Activated CD4-positive, alpha-beta memory T cell treated with anti-CD3 and anti-CD28 coated beads, Interleukin-2, amount 10 ng/mL, durations not matched to agents 7 days and 5 days (primary cell): ENCODE measurements around the gene RGS7. TPM values are rescaled to one million over a fixed set of nuclear protein-coding genes. Genes with fewer than 3 reads are reported as not detected.
"Not testable (repeated sequence)": the region's sequence is repeated elsewhere in the genome, so short reads cannot be mapped to it uniquely, and the experiment has no call there.

Experiments used
- CTCF ChIA-PET: fragments of 350-600 bp; sonication (Branson Sonifier 250); formaldehyde crosslinking; loops from one replicate; lab custom pipeline; 2021; ENCODE audit warnings: antibody characterized with exemption, inconsistent platforms; lab: Charles Lee
- POLR2A ChIA-PET: fragments of 350-600 bp; sonication (Branson Sonifier 250); formaldehyde crosslinking; loops from one replicate; lab custom pipeline; 2021; ENCODE audit warnings: antibody characterized with exemption; lab: Charles Lee
- DNase-seq: peaks from one replicate; pipeline ENCODE4 v3.0.0-alpha.2; 2020
- H3K27ac Mint-ChIP-seq: one replicate; pipeline ENCODE4 v1.8.0; 2021; ENCODE audit warnings: mild to moderate bottlenecking, mixed read lengths
- H3K27me3 Mint-ChIP-seq: one replicate; pipeline ENCODE4 v1.8.0; 2021; ENCODE audit warnings: mixed read lengths
- H3K36me3 Mint-ChIP-seq: one replicate; pipeline ENCODE4 v1.8.0; 2021; ENCODE audit warnings: low read depth, mixed read lengths
- H3K4me1 Mint-ChIP-seq: one replicate; pipeline ENCODE4 v1.8.0; 2021; ENCODE audit warnings: mixed read lengths
- H3K4me3 Mint-ChIP-seq: one replicate; pipeline ENCODE4 v1.8.0; 2021; ENCODE audit warnings: mild to moderate bottlenecking, mixed read lengths
- H3K9me3 Mint-ChIP-seq: one replicate; pipeline ENCODE4 v1.8.0; 2021; ENCODE audit warnings: mixed read lengths
- total RNA-seq, 2 experiments: library from RNA; stranded (reverse); gene quantifications; one replicate each; pipeline ENCODE4 v1.2.3, GENCODE V29; 2021

Gene RGS7
- total RNA-seq, 2 experiments from 2014 or later: not detected

- no peak overlapping the region for H3K4me3 Mint-ChIP-seq
- H3K27ac Mint-ChIP-seq: no peak overlapping the region
- peaks cover 11% of the 10 kb centered on the region for H3K9me3 Mint-ChIP-seq
- POLR2A ChIA-PET: no interaction called here
- no peaks in the 10 kb centered on the region for H3K4me1 Mint-ChIP-seq
- no peaks in the 10 kb centered on the region for H3K36me3 Mint-ChIP-seq
- H3K27me3 Mint-ChIP-seq: no peaks in the 10 kb centered on the region
- CTCF ChIA-PET: no interaction called here
- no peak for DNase-seq
Measured at GRCh38 chr1:241240069-241240468, 116.9 kb downstream of the RGS7 start.

GRCh38 chr1:241237873-241238272 lies 119.1 kb downstream of the RGS7 start:
- H3K27me3 Mint-ChIP-seq: no peaks in the 10 kb centered on the region
- ChIA-PET CTCF (no interaction called here), POLR2A (no interaction called here)
- peaks cover 13% of the 10 kb centered on the region for H3K9me3 Mint-ChIP-seq
- DNase-seq: no peak
- H3K4me1 Mint-ChIP-seq: no peaks in the 10 kb centered on the region
- no peak overlapping the region for H3K4me3 Mint-ChIP-seq
- no peaks in the 10 kb centered on the region for H3K36me3 Mint-ChIP-seq
- no peak overlapping the region for H3K27ac Mint-ChIP-seq

DNA sequence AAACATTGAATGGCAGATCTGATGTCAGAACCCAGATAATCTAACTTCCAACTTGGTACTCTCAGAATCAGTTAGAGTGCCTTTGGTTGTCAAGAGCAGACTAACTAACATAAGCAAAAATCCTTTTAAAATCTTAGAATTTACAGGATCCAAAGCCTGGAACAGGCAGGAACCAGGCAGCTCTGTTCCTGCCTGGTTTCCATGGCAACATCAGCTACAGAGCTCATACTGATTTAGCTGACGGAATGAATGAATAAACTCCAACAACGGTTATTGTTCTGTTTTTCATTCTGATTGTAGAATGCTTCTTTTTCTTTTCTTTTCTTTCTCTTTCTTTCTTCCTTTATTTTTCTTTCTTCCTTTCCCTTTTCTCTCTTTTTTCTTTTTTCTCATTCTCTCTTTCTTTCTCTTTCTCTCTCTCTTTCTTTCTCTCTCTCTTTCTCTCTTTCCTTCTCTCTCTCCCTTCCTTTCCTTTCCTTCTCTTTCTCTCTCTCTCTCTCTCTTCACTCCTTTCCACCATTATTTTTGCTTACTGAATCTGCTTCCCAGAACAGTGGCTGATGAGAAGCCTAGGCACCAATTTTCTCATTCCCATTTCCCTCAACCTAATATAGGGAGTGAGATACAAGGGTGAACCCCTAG lies 121.6 kb downstream of the RGS7 start:
- H3K9me3 Mint-ChIP-seq: peaks cover 13% of the 10 kb centered on the region
- H3K27me3 Mint-ChIP-seq: no peaks in the 10 kb centered on the region
- ChIA-PET CTCF (no interaction called here), POLR2A (no interaction called here)
- no peak overlapping the region for H3K27ac Mint-ChIP-seq
- H3K36me3 Mint-ChIP-seq: no peaks in the 10 kb centered on the region
- no peak for DNase-seq
- no peak overlapping the region for H3K4me3 Mint-ChIP-seq
- no peaks in the 10 kb centered on the region for H3K4me1 Mint-ChIP-seq

GRCh38 chr1:241229711-241230110 lies 127.3 kb downstream of the RGS7 start:
- CTCF ChIA-PET: no interaction called here
- peaks cover 6% of the 10 kb centered on the region for H3K9me3 Mint-ChIP-seq
- DNase-seq: no peak
- POLR2A ChIA-PET: no interaction called here
- H3K36me3 Mint-ChIP-seq: no peaks in the 10 kb centered on the region
- H3K27me3 Mint-ChIP-seq: no peaks in the 10 kb centered on the region
- H3K27ac Mint-ChIP-seq: no peak overlapping the region
- no peaks in the 10 kb centered on the region for H3K4me1 Mint-ChIP-seq
- H3K4me3 Mint-ChIP-seq: no peak overlapping the region

DNA sequence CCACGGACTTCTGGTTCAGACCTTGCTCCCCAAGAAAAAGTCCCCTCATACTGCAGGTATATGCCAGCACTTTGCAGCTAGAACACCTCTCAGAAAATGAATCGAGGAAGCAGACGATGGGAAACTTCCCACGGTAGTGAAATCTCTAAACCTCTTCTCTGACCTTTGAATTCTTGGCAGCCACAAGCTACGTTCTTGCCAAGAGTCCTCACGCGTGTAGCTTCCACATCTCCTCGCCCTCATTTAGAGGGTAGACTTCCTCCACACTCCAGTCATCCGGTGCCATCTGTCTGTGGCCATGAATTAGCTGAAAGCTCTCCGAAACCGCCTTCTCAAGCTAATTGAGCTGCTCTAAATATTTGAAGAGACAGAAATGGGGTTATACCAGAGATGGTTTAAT lies 127.8 kb downstream of the RGS7 start:
- no peak for DNase-seq
- ChIA-PET POLR2A (no interaction called here), CTCF (no interaction called here)
- H3K4me1 Mint-ChIP-seq: no peaks in the 10 kb centered on the region
- H3K36me3 Mint-ChIP-seq: no peaks in the 10 kb centered on the region
- H3K4me3 Mint-ChIP-seq: no peak overlapping the region
- no peaks in the 10 kb centered on the region for H3K27me3 Mint-ChIP-seq
- no peak overlapping the region for H3K27ac Mint-ChIP-seq
- peaks cover 6% of the 10 kb centered on the region for H3K9me3 Mint-ChIP-seq

DNA sequence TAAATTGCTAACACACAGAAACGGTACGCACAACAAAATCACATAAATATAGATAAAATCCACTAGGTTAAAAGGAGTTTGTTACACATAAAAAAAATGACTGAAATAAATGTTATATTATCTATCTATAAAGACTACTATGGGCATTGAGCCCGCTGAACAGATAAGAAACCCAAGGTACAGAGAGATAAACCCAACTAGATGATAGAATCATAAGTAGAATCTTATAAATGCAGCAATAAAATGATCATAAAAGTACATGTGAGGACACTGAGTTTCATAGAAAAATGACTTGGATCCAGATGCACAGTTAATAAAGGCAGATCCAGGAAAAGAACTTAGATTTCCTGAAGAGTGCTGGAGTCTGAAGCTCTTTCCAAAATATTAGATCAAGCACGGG lies 128.7 kb downstream of the RGS7 start:
- POLR2A ChIA-PET: no interaction called here

DNA sequence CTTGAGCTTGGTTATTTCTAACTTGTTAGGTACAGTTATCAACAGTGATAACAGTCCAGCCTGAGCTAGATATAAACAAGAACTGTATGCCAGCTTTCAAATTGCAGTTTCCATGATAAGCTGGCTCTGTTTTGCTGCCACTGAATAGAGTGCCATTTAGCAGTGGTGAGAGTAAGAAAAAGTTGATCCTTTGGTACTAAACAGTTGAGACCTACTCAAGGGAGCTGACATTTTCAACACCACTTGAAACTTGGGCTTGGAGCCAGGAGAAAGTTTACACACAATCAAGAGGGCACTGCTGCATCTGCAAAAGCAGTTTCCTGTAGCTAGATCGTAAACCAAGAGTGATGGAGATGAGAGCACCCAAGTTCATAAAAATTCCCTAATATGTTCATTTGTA lies 131.3 kb downstream of the RGS7 start:
- H3K27me3 Mint-ChIP-seq: no peaks in the 10 kb centered on the region
- CTCF ChIA-PET: no interaction called here
- DNase-seq: no peak
- POLR2A ChIA-PET: no interaction called here
- no peak overlapping the region for H3K27ac Mint-ChIP-seq
- no peaks in the 10 kb centered on the region for H3K36me3 Mint-ChIP-seq
- H3K4me3 Mint-ChIP-seq: no peak overlapping the region
- peaks cover 10% of the 10 kb centered on the region for H3K9me3 Mint-ChIP-seq
- no peaks in the 10 kb centered on the region for H3K4me1 Mint-ChIP-seq

More for the DNA sequence above, 128.7 kb downstream of the RGS7 start:
- Mint-ChIP-seq H3K27ac (no peak overlapping the region), H3K4me1 (no peaks in the 10 kb centered on the region), H3K27me3 (no peaks in the 10 kb centered on the region), H3K36me3 (no peaks in the 10 kb centered on the region), H3K9me3 (peaks cover 2% of the 10 kb centered on the region), H3K4me3 (no peak overlapping the region)
- no peak for DNase-seq
- CTCF ChIA-PET: no interaction called here

GRCh38 chr1:241224189-241224588 lies 132.8 kb downstream of the RGS7 start:
- CTCF ChIA-PET, H3K27ac Mint-ChIP-seq, H3K27me3 Mint-ChIP-seq, H3K36me3 Mint-ChIP-seq, H3K4me1 Mint-ChIP-seq, POLR2A ChIA-PET, H3K9me3 Mint-ChIP-seq, H3K4me3 Mint-ChIP-seq, DNase-seq: not testable (repeated sequence)

GRCh38 chr1:241222813-241223212 lies 134.2 kb downstream of the RGS7 start:
- not testable (repeated sequence) for H3K27me3 Mint-ChIP-seq

DNA sequence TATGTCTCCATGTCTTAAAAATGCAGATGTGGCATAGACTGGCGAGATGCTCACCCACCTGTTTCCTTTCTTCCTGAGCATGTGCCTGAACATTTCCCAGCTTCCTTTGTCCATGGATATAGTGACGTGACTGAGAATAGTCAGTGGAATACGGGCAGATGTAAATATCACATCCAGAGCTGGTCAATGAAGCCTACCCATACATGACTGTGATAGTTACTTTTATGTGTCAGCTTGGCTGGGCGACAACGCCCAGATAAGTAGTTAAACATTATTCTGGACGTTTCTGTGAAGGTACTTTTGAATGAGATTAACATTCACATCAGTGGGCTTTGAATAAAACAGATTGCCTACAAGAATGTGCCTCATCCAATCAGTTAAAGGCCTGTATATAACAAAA lies 135.7 kb downstream of the RGS7 start:
- Mint-ChIP-seq H3K4me1 (no peaks in the 10 kb centered on the region), H3K27ac (no peak overlapping the region), H3K27me3 (no peaks in the 10 kb centered on the region), H3K36me3 (no peaks in the 10 kb centered on the region), H3K4me3 (no peak overlapping the region), H3K9me3 (peaks cover 12% of the 10 kb centered on the region)
- no peak for DNase-seq
- POLR2A ChIA-PET: no interaction called here
- CTCF ChIA-PET: no interaction called here

More at GRCh38 chr1:241222813-241223212, 134.2 kb downstream of the RGS7 start:
- H3K27ac Mint-ChIP-seq, H3K4me1 Mint-ChIP-seq, CTCF ChIA-PET, DNase-seq, H3K4me3 Mint-ChIP-seq, H3K9me3 Mint-ChIP-seq, POLR2A ChIA-PET, H3K36me3 Mint-ChIP-seq: not testable (repeated sequence)

DNA sequence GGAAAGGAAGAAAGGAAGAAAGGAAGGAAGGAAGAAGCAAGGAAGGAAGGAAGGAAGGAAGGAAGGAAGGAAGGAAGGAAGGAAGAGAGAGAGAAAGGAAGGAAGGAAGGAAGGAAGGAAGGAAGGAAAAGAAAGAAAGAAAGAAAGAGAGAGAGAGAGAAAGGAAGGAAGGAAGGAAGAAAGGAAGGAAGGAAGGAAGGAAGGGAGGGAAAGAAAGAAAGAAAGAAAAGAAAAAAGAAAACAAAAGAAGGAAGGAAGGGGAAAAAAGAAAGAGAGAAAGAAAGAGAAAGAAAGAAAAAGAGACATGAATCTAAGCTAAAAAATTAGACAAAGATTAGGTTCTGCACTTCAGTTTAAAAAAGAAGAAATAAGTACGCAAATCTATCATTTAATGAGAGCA lies 136.1 kb downstream of the RGS7 start:
- peaks cover 12% of the 10 kb centered on the region for H3K9me3 Mint-ChIP-seq
- H3K36me3 Mint-ChIP-seq, DNase-seq, H3K27me3 Mint-ChIP-seq, H3K4me3 Mint-ChIP-seq, H3K4me1 Mint-ChIP-seq, CTCF ChIA-PET, POLR2A ChIA-PET, H3K27ac Mint-ChIP-seq: not testable (repeated sequence)

DNA sequence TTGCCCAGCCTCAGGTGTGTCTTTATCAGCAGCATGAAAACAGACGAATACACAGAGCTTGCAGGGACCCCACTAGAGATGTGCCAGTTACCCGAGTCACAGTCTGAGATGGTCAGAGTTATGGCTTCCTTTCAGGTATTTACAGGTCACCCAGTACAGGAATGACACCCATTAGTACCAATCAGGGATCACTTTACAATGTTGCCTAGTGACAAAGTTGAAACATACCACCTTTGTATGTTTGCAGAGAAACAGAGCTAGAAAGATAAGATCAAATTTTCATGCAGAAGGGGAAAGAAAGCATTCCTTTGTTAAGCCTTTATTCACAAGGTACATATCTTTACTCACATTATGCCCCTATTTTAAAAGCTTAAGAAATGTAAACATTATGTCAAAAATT lies 137.6 kb downstream of the RGS7 start:
- no peak for DNase-seq
- ChIA-PET POLR2A (no interaction called here), CTCF (no interaction called here)
- no peak overlapping the region for H3K27ac Mint-ChIP-seq
- H3K9me3 Mint-ChIP-seq: peaks cover 12% of the 10 kb centered on the region
- no peaks in the 10 kb centered on the region for H3K36me3 Mint-ChIP-seq
- H3K4me3 Mint-ChIP-seq: no peak overlapping the region
- H3K27me3 Mint-ChIP-seq: no peaks in the 10 kb centered on the region
- H3K4me1 Mint-ChIP-seq: no peaks in the 10 kb centered on the region

DNA sequence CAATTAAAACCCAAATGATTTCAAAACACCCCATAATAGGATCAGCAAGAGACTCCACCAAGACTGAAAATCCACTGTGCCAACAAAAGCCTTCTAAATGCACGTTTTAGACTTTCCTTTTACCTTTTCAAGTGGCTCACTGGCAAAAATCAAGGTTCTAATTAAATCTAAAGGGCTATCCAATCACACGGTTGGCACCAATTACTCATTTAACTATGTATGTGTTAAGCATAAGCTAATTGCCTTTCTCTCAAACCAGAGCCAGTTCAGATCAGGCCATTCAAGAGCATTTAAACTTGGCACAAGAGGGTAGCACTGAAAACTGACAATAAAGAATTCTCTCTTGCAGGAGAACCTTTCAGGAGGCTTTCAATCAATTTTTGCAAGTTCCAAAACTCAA lies 139.5 kb downstream of the RGS7 start:
- no peak overlapping the region for H3K4me3 Mint-ChIP-seq
- peaks cover 7% of the 10 kb centered on the region for H3K9me3 Mint-ChIP-seq
- no peak for DNase-seq
- H3K27ac Mint-ChIP-seq: no peak overlapping the region
- ChIA-PET CTCF (no interaction called here), POLR2A (no interaction called here)
- no peaks in the 10 kb centered on the region for H3K27me3 Mint-ChIP-seq
- no peaks in the 10 kb centered on the region for H3K4me1 Mint-ChIP-seq
- H3K36me3 Mint-ChIP-seq: no peaks in the 10 kb centered on the region

GRCh38 chr1:241215683-241216082 lies 141.3 kb downstream of the RGS7 start:
- Mint-ChIP-seq H3K27ac (no peak overlapping the region), H3K36me3 (no peaks in the 10 kb centered on the region), H3K4me1 (no peaks in the 10 kb centered on the region), H3K4me3 (no peak overlapping the region), H3K27me3 (no peaks in the 10 kb centered on the region), H3K9me3 (peaks cover 4% of the 10 kb centered on the region)
- CTCF ChIA-PET: no interaction called here
- POLR2A ChIA-PET: no interaction called here
- no peak for DNase-seq
